ENCODE data around the gene SYNE1. TPM values are rescaled to one million over a fixed set of nuclear protein-coding genes. Genes with fewer than 3 reads are reported as not detected.

SYNE1 gene
- total RNA-seq, 4 donors from 2014 or later = 111 to 156 (median 124) TPM

DNA sequence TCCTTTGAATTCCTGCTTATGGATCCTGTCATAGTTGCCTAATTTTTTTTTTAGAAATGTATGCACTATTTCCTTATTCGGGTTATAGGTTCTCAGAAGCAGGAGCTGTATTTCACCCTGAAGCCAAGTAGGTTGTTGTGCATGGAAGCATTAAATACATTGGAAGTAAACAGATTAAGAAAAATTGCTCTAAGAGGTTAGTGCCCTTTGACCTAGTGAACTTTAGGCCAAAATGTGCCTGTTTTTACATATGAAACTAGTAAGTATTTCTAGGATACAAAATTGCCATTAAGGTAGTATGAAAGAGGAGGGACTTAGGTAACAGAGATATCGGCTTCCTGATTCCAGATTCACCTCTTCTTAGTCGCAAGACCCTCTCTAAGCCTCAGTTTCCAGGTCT is 377.9 kb downstream of the SYNE1 start:
- H3K4me3 ChIP-seq (ENCODE audit: low read depth, poor library complexity, severe bottlenecking) = no peak overlapping the region
- DNase-seq (ENCODE audit: low spot score in 2 of 2) = no peak
- TF ChIP-seq, protein P1, sequence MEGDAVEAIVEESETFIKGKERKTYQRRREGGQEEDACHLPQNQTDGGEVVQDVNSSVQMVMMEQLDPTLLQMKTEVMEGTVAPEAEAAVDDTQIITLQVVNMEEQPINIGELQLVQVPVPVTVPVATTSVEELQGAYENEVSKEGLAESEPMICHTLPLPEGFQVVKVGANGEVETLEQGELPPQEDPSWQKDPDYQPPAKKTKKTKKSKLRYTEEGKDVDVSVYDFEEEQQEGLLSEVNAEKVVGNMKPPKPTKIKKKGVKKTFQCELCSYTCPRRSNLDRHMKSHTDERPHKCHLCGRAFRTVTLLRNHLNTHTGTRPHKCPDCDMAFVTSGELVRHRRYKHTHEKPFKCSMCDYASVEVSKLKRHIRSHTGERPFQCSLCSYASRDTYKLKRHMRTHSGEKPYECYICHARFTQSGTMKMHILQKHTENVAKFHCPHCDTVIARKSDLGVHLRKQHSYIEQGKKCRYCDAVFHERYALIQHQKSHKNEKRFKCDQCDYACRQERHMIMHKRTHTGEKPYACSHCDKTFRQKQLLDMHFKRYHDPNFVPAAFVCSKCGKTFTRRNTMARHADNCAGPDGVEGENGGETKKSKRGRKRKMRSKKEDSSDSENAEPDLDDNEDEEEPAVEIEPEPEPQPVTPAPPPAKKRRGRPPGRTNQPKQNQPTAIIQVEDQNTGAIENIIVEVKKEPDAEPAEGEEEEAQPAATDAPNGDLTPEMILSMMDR (IDR thresholded peaks at IDR 0.05) = no peak
- WGBS, 2 donors = 96 to 98% methylated on average over 3 of the region's 3 CpGs
- intact Hi-C loops (cut with DNase I; ENCODE audit: low total_unique reads) = no loop called here

DNA sequence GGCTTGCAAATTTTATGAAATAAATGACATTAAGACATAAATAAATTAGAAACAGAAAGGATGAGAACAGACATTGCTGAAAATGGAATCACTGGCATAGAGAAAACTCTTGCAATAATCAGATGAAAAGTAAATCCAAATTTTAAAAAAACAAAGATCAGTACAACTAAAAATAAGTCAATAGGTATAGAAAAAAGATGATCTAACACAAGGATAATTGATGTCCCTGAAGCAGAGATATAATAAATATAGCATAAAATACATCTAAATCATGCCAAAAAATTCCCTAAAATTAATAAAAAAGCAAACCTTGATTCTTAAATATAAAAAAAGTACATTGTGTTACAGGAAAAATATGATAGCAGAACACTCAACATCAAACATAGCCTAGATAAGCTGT is 379.6 kb downstream of the SYNE1 start:
- H3K4me3 ChIP-seq (ENCODE audit: low read depth, poor library complexity, severe bottlenecking) = no peak overlapping the region
- intact Hi-C loops (cut with DNase I; ENCODE audit: low total_unique reads) = no loop called here
- DNase-seq (ENCODE audit: low spot score in 2 of 2) = no peak
- TF ChIP-seq POLR2A (IDR thresholded peaks at IDR 0.05) = no peak
- TF ChIP-seq, protein P1 (IDR thresholded peaks at IDR 0.05) = no peak

DNA sequence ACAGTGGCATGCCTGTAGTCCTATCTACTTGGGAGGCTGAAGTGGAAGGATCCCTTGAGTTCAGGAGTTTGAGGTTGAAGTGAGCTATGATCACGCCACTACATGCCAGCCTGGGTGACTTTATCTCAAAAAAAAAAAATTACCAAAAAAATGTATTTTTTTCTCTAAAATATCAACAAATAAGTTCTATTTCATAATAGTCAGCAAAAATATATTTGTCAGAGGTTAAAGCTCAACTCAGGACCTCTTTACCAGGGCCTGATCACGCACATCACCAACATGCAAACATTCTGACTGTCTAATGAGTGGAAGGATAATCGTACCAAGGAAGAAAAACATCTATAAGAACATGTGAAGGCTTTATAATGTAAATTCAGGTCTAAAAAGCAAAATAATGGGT is 387.0 kb downstream of the SYNE1 start:
- TF ChIP-seq POLR2A (IDR thresholded peaks at IDR 0.05) = no peak

DNA sequence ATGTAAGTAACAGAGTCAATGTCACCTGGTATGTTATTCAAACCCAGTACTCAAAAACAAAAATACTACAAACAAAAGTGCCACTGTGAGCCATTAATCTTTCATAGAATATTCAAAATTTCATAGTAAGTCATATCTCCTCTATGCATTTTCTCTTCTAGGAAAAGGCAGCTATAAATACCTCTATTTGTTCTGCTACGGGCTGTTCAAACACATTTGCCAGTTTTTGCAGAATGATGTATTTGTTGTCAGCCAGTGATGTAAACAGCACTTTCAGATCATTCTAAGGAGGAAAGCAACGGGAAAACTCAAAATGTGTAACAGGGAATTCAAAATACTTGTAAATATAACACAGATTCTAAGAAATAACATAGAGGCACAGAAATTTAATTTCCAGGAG is 388.2 kb downstream of the SYNE1 start:
- TF ChIP-seq POLR2A (IDR thresholded peaks at IDR 0.05) = no peak
- TF ChIP-seq, protein P1 (IDR thresholded peaks at IDR 0.05) = no peak
- DNase-seq (ENCODE audit: low spot score in 2 of 2) = no peak
- intact Hi-C loops (cut with DNase I; ENCODE audit: low total_unique reads) = no loop called here
- 43 to 58% methylated on average over 2 of the region's 2 CpGs for WGBS, 2 donors
- no peak overlapping the region for H3K4me3 ChIP-seq (ENCODE audit: low read depth, poor library complexity, severe bottlenecking)

More for the DNA sequence above, 387.0 kb downstream of the SYNE1 start:
- WGBS, 2 donors = 98% methylated on average over 3 of the region's 3 CpGs
- H3K4me3 ChIP-seq (ENCODE audit: low read depth, poor library complexity, severe bottlenecking) = no peak overlapping the region
- intact Hi-C loops (cut with DNase I; ENCODE audit: low total_unique reads) = no loop called here
- no peak for DNase-seq (ENCODE audit: low spot score in 2 of 2)

DNA sequence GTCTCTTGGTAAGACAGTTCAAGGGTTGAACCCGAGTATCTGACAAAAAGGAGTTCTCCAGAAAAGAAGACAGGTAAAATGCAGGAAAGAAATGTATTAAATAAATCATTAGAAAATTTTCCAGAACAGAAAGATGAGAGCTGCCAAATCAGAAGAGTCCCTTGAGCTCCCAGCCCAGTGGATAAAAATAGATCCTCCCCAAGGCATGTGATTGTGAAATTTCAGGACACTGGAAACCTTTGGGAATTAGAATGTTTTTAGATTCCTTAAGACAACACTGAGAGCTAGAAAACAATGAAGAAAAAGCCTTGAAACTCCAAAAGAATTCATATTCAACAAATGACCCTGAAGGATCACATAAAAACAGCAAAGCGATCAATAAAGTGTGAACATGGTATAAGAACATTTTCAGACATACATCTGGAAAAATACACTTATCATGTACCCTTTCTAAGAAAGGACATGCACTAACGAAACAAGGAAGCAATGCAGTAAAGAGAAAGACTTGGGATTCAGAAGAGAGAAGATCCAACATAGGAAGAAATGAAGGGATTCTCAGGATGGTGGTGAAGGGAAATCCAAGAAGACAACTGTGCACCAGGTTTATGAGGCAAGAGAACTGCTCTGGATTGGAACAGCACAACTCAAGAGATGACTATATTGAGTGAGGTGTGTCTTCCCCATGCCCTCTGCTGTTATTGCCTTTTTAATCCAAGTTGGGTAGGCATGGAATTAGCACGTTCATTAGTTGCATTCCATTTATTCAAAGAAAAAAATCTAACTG is 390.4 kb downstream of the SYNE1 start:
- intact Hi-C loops (cut with DNase I; ENCODE audit: low total_unique reads) = no loop called here
- TF ChIP-seq, protein P1 (IDR thresholded peaks at IDR 0.05) = no peak
- TF ChIP-seq POLR2A (IDR thresholded peaks at IDR 0.05) = no peak
- DNase-seq (ENCODE audit: low spot score in 2 of 2) = no peak
- 81 to 87% methylated on average over 4 of the region's 4 CpGs for WGBS, 2 donors
- H3K4me3 ChIP-seq (ENCODE audit: low read depth, poor library complexity, severe bottlenecking) = no peak overlapping the region

DNA sequence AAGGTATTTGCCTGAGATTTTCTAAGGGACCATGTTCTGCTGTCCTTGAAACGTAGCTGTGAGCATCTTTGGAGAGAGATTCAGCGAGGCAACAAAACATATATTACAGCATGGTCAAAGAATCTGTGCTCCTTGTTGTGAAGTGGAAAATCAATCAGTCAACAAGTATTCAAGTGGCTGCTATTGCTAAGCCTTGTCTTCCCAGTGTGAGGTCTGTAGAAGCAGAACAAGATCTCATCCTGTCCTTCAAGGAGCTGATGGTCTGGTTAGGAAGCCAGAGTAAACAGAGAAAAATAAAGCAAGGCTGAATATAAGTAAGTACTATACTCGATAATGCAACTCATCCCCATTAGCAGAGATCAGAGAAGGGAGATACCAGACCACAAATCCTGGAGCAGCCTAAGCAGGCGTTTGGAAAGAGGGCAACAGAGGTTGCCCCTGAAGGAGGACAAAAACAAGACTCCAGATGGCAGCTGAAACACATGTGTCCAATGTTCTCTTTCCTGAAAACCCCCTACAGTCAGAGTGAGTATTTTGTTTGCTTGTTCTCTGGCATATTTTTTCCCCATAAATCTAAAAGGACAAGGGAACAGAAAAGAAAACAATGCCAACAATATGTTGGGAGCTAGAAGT is 392.0 kb downstream of the SYNE1 start:
- TF ChIP-seq, protein P1 (IDR thresholded peaks at IDR 0.05) = no peak
- TF ChIP-seq POLR2A (IDR thresholded peaks at IDR 0.05) = no peak
- H3K4me3 ChIP-seq (ENCODE audit: low read depth, poor library complexity, severe bottlenecking) = no peak overlapping the region
- WGBS, 2 donors = 69% methylated on average over 4 of the region's 4 CpGs
- intact Hi-C loops (cut with DNase I; ENCODE audit: low total_unique reads) = no loop called here
- DNase-seq (ENCODE audit: low spot score in 2 of 2) = no peak
